ENCODE data around the gene GPR142.

GPR142 gene

GRCh38 chr17:74343121-74343520 is 24.2 kb upstream of the GPR142 start:
- no peak for TF ChIP-seq CTCF (IDR thresholded peaks at IDR 0.05; ENCODE audit: low read depth, low read length)
- no peaks in the 10 kb centered on the region for H3K9me3 ChIP-seq
- DNase-seq = no peak
- no peaks in the 10 kb centered on the region for H3K4me1 ChIP-seq
- no peaks in the 10 kb centered on the region for H3K36me3 ChIP-seq
- H3K4me3 ChIP-seq (ENCODE audit: low read depth, low read length) = no peak overlapping the region
- peaks cover 45% of the 10 kb centered on the region for H3K27me3 ChIP-seq

GRCh38 chr17:74343526-74344284 is 23.6 kb upstream of the GPR142 start:
- no peaks in the 10 kb centered on the region for H3K4me1 ChIP-seq
- peaks cover 46% of the 10 kb centered on the region for H3K27me3 ChIP-seq
- H3K9me3 ChIP-seq = no peaks in the 10 kb centered on the region
- H3K4me3 ChIP-seq (ENCODE audit: low read depth, low read length) = no peak overlapping the region
- H3K36me3 ChIP-seq = no peaks in the 10 kb centered on the region
- TF ChIP-seq CTCF (IDR thresholded peaks at IDR 0.05; ENCODE audit: low read depth, low read length) = no peak
- DNase-seq = no peak

GRCh38 chr17:74344658-74345057 is 22.6 kb upstream of the GPR142 start:
- TF ChIP-seq CTCF (IDR thresholded peaks at IDR 0.05; ENCODE audit: low read depth, low read length) = no peak
- Histone ChIP-seq H3K27me3 (peaks cover 51% of the 10 kb centered on the region), H3K36me3 (no peaks in the 10 kb centered on the region), H3K4me3 (ENCODE audit: low read depth, low read length) (no peak overlapping the region), H3K9me3 (no peaks in the 10 kb centered on the region), H3K4me1 (no peaks in the 10 kb centered on the region)
- DNase-seq = no peak

- peaks cover 58% of the 10 kb centered on the region for H3K27me3 ChIP-seq
- H3K9me3 ChIP-seq = no peaks in the 10 kb centered on the region
- DNase-seq = no peak
These were observed 21.7 kb upstream of the GPR142 start for GRCh38 chr17:74345433-74346241.

GRCh38 chr17:74347646-74348045 is 19.7 kb upstream of the GPR142 start:
- no peak for TF ChIP-seq CTCF (IDR thresholded peaks at IDR 0.05; ENCODE audit: low read depth, low read length)
- peaks cover 78% of the 10 kb centered on the region for H3K27me3 ChIP-seq
- H3K9me3 ChIP-seq = no peaks in the 10 kb centered on the region
- H3K4me1 ChIP-seq = no peaks in the 10 kb centered on the region
- H3K36me3 ChIP-seq = no peaks in the 10 kb centered on the region
- no peak overlapping the region for H3K4me3 ChIP-seq (ENCODE audit: low read depth, low read length)
- DNase-seq = no peak

More at GRCh38 chr17:74345433-74346241, 21.7 kb upstream of the GPR142 start:
- TF ChIP-seq CTCF (IDR thresholded peaks at IDR 0.05; ENCODE audit: low read depth, low read length) = no peak
- no peaks in the 10 kb centered on the region for H3K36me3 ChIP-seq
- H3K4me1 ChIP-seq = no peaks in the 10 kb centered on the region
- H3K4me3 ChIP-seq (ENCODE audit: low read depth, low read length) = no peak overlapping the region

- Histone ChIP-seq H3K4me3 (ENCODE audit: low read depth, low read length) (no peak overlapping the region), H3K36me3 (no peaks in the 10 kb centered on the region), H3K4me1 (no peaks in the 10 kb centered on the region), H3K9me3 (no peaks in the 10 kb centered on the region), H3K27me3 (peaks cover 92% of the 10 kb centered on the region)
- TF ChIP-seq CTCF (IDR thresholded peaks at IDR 0.05; ENCODE audit: low read depth, low read length) = no peak
- no peak for DNase-seq
These were observed 18.2 kb upstream of the GPR142 start for GRCh38 chr17:74349120-74349519.
